ENCODE results near the gene KCNA5.

Gene KCNA5

DNA sequence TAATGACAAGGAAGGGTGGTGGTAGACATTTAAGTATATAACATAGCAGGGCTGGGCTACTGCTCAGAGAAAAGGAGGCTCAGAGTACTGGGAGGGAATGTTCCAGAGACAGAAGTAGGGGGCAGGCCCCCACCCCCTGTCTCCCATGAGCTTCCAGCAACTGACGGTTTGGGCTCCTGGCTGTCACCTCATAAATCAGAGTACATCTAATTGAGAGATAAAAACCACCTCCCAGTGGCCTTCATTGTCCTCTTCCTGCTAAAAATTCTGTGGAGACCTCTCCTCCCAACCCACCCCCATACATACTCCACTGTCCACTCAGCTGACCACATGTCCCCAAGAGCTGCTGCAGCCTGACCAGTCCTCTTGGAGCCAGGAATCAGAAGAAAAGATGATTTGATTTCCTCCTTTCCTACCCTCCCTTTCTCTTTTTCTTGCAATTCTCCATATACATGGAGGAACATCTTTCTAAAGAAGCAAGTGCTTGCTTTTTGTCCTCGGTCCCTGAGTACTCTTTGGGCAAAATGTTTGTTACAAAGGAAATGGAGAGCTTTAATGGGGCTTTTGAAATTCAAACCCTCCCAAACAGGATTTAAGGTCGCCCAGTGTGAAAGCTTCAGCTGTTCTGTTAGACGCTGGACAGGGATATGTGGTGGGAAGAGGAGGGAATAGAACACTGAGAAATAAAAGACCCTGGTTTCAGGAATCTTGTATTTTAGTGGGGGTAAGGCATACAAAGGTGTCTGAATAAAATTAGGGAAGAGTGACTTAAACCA is 16.4 kb upstream of the KCNA5 start:
- no peak for DNase-seq

DNA sequence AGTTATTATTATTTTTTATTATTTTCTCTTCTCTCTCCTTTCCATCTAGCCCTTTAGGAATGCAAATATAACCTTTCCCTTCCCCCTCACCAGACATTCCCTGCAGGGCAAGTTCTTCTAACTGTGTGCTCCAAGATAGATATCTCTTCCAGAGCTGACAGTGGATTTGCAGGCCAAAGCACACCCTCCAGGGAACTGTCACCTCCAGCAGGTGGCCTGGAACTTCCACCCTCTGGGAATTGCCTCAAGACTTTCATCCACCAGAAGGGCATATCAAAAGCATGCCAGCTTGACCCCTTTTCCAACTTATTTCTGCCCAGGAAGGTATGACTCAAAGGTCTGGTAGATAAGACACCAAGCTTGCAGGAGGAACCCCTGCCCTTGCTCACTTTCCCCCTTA is 13.6 kb upstream of the KCNA5 start:
- no peak for DNase-seq

GRCh38 chr12:5031242-5031641 is 12.4 kb upstream of the KCNA5 start:
- DNase-seq: no peak

- no peak for DNase-seq
These were observed 11.7 kb upstream of the KCNA5 start for GRCh38 chr12:5031958-5032357.

DNA sequence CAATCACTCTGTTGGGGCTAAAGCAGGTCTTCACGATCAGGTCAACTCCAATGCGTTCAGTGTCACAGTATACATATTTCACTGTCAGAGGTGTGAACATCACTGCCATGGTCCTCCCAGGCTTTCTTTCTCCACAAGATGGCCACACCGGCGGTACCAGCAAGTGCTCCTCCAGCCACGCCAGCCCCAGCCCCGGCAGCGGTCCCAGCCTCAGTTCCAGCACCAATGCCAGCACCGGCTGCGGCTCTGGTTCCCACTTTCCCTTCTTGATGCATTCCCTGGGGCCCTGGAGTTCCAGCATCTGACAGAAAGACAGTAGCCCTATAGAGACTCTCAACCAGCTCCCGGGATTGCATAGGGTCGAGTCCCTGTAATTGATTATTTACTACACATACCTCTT is 10.9 kb upstream of the KCNA5 start:
- no peak for DNase-seq

GRCh38 chr12:5033883-5034282 is 9.8 kb upstream of the KCNA5 start:
- DNase-seq: no peak

GRCh38 chr12:5034603-5035002 is 9.1 kb upstream of the KCNA5 start:
- DNase-seq: no peak

GRCh38 chr12:5035618-5036017 is 8.1 kb upstream of the KCNA5 start:
- DNase-seq: no peak

GRCh38 chr12:5036031-5036430 is 7.6 kb upstream of the KCNA5 start:
- no peak for DNase-seq

DNA sequence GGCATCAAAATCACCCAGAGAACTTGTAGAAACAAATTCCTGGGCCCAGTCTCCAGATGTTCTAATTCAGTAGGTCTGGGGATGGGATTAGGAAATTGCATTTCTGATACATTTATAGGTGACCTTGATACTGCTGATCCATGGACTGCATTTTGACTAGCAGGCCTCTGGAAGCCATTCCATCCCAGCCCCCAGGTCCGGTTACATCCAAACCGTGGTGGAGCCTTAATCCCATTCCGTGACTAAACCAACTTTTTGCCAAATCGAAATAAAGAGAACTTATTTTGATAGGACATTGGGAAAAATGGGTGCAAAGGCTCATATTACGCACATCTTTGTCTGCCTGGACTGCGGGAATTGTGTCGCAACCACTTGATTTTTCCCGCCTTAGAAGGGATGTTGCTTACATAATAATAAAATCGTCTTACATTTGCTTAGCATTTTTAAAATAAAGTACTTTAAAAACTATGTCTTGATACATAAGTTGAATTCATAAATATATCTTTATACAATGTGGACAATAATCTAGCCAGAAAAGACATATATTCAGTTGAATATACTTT is 5.8 kb upstream of the KCNA5 start:
- DNase-seq: no peak

GRCh38 chr12:5038781-5039311 is 4.8 kb upstream of the KCNA5 start:
- DNase-seq: no peak

- DNase-seq: no peak
These were observed 3.9 kb upstream of the KCNA5 start for GRCh38 chr12:5039815-5040214.

GRCh38 chr12:5040368-5040767 is 3.3 kb upstream of the KCNA5 start:
- no peak for DNase-seq

DNA sequence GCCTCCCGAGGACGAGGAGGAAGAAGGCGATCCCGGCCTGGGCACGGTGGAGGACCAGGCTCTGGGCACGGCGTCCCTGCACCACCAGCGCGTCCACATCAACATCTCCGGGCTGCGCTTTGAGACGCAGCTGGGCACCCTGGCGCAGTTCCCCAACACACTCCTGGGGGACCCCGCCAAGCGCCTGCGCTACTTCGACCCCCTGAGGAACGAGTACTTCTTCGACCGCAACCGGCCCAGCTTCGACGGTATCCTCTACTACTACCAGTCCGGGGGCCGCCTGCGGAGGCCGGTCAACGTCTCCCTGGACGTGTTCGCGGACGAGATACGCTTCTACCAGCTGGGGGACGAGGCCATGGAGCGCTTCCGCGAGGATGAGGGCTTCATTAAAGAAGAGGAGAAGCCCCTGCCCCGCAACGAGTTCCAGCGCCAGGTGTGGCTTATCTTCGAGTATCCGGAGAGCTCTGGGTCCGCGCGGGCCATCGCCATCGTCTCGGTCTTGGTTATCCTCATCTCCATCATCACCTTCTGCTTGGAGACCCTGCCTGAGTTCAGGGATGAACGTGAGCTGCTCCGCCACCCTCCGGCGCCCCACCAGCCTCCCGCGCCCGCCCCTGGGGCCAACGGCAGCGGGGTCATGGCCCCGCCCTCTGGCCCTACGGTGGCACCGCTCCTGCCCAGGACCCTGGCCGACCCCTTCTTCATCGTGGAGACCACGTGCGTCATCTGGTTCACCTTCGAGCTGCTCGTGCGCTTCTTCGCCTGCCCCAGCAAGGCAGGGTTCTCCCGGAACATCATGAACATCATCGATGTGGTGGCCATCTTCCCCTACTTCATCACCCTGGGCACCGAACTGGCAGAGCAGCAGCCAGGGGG is 979 bp downstream of the KCNA5 start:
- DNase-seq: no peak

DNA sequence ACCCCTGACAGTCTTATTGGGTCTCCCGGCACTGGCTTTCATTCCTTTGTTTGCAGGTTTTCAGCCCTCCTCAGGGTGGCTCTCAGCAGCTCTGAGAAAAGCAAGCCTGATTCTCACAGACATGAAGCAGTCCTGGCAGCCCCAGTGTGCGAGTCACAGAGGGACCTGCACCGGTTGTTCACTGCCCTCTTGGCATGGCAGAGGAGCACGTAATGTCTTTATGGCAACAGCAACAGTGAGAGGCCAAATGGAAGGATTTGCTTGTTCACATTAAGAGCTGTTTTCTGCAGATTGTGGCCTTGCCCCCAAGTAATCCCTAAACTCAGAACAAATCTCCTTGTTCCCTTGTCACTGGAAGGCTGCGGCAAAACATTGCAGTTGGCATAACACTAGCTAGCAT is 3.4 kb downstream of the KCNA5 start:
- no peak for DNase-seq

DNA sequence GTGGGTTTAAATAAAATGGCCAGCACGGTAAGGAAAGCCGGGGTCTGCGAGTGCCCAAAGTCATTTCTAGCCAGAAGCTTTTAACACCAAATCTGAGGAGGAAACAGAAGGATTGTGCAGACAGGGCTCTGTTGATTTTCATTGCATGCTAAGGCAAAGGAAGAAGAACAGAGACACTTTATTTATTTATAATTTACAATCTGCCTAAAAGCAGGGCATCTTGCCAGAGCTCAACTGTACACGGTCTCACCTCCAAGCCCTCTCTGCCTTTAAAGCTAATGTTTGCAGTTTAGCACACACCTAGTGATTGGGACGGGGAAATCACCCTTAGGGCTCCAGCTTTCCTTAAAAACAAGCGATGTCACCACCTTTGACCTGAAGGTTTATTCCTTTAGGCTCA is 4.0 kb downstream of the KCNA5 start:
- no peak for DNase-seq

DNA sequence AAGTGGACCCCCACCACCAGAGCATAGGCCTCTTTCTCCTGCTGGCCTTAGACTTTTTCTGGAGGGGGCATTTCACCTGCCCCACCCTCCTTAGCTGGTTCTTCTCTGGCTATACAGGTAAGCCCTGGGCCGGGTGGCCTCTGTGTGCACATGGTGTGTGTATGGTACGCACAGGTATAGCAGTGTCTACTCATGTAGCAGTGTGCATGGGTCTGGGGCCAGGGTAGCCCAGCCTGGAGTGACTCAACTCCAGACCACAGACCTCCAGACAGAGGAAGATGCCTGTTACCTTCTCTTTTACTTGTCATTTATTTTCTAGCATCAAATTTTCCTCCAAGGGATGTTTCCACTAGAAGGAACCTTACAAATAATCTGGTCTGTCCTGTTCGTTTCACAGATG is 6.9 kb downstream of the KCNA5 start:
- no peak for DNase-seq

DNA sequence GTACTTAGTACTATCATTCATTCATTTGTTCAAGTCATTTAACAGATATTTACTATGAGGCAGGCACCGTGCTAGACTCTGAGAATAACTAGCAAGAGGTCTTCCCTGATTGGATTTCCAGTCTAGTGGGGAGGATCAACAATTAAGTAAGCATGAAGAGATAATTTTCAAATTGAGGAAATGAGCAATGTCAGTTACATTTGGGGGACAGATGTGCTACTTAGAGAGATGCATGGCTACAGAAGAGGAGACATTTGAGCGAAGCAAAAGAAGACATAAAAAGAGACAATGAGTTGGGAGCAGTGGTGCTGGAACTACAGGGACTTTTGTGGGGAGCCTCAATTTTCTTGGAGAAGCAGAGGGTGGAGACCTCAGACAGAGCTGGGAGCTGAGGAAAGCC is 7.7 kb downstream of the KCNA5 start:
- no peak for DNase-seq

DNA sequence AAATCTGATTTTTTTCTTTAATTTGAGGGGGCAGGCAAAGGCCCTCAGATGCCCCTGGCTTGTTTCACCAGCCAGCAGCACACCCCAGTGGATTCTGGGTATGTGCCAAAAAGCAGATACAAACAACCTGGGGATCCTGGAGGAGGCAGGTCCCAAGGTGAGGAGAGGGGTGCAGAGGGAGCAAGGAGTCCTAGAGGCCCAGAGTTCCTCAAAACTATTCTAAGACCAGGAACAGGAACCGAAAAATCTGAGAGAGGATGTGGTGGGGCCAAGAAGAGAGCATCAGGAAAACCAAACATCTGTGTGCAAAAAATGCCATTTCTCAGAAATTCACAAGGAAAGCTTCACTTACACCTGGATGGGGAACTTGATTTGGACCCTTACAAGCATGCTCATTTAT is 8.2 kb downstream of the KCNA5 start:
- no peak for DNase-seq

DNA sequence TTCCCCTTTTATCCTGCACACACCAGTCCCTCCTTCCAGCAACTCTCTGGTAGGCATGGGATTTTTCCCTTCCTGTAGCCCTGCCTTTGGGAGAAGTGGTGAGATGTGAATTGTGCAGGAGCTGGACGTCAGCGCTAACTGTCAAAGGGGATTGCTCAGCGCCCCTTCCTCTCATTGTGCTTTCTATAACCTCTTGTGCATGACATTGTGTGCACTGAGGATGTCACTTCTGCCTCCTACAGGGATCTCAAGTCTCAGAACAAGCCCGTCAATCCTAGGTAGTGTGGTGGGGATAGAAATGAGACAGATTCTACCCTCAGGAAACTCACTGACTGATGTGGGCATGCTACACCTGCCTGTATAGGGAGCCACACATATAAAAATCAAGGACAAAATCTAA is 8.7 kb downstream of the KCNA5 start:
- no peak for DNase-seq

GRCh38 chr12:5059358-5059757 is 15.7 kb downstream of the KCNA5 start:
- DNase-seq: no peak

DNA sequence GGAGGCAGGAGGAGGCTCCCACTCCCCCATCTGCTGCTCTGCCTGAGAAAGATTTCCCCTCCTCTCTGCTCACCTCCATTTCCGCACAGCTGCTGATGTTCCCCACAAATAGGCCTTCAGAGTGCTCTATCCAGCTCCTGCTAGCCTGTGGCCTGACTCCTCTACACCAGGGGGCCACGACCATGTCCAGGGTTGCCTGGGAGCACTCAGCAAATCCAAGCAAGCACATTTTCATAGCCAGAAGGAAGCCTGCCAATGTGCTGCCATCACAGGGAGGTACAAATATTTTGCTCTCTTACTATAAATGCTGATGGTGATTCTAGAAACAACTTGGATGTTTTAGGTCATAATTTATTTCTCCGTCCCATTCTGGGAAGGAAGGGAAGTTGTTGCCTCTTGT is 17.3 kb downstream of the KCNA5 start:
- no peak for DNase-seq

DNA sequence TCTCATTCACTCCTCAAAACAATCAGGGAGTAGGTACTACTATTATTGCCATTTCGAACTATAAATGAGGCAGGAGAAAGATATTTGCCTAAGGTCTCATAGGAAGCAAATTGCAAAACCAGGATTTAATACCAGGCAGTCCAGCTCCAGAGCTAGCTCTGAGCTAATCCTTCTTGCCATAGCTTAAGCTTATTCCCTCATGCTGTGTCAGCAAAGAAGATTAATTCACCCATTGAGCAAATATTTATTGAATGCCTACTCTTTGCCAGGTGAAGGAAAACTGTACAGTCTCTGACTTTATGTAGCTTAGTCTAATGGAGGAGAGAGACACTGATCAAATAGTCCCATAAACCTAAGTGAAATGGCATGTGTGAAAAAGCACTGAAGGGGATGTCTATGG is 19.5 kb downstream of the KCNA5 start:
- no peak for DNase-seq

Data from hematopoietic multipotent progenitor cell treated with erythropoietin and hydrocortisone succinate and interleukin-3 and kit ligand, for 4 days (in vitro differentiated cells).